ENCODE results near the gene KLK5. TPM values are rescaled to one million over a fixed set of nuclear protein-coding genes. Genes with fewer than 3 reads are reported as not detected.

Gene KLK5
- total RNA-seq, 1 experiment from 2014 or later, result 1.0 TPM

- TF ChIP-seq, protein P1, sequence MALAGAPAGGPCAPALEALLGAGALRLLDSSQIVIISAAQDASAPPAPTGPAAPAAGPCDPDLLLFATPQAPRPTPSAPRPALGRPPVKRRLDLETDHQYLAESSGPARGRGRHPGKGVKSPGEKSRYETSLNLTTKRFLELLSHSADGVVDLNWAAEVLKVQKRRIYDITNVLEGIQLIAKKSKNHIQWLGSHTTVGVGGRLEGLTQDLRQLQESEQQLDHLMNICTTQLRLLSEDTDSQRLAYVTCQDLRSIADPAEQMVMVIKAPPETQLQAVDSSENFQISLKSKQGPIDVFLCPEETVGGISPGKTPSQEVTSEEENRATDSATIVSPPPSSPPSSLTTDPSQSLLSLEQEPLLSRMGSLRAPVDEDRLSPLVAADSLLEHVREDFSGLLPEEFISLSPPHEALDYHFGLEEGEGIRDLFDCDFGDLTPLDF (CRISPR knock-in tag; IDR thresholded peaks at IDR 0.05), result no peak
Measured at GRCh38 chr19:51000981-51001380, 48.1 kb upstream of the KLK5 start (continued).

GRCh38 chr19:51000426-51000825, 47.6 kb upstream of the KLK5 start:
- ChIA-PET CTCF (interaction anchor here (1.0 to 6.0 kb wide), 6 partner anchors 17 to 96 kb away, joined by 3 to 94 read pairs (median 11); no protein-coding TSS in a partner anchor), POLR2A (no interaction called here)
- H3K36me3 Mint-ChIP-seq, result no peaks in the 10 kb centered on the region
- TF ChIP-seq TEAD1 (CRISPR knock-in tag; IDR thresholded peaks at IDR 0.05), result no peak
- TF ChIP-seq, protein P1 (CRISPR knock-in tag; IDR thresholded peaks at IDR 0.05), result no peak
- TF ChIP-seq, protein P2, sequence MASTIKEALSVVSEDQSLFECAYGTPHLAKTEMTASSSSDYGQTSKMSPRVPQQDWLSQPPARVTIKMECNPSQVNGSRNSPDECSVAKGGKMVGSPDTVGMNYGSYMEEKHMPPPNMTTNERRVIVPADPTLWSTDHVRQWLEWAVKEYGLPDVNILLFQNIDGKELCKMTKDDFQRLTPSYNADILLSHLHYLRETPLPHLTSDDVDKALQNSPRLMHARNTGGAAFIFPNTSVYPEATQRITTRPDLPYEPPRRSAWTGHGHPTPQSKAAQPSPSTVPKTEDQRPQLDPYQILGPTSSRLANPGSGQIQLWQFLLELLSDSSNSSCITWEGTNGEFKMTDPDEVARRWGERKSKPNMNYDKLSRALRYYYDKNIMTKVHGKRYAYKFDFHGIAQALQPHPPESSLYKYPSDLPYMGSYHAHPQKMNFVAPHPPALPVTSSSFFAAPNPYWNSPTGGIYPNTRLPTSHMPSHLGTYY (CRISPR knock-in tag; IDR thresholded peaks at IDR 0.05), result no peak
- TF ChIP-seq CDX4 (CRISPR knock-in tag; IDR thresholded peaks at IDR 0.05; ENCODE audit: borderline replicate concordance), result no peak
- no peak for TF ChIP-seq ZBTB43 (CRISPR knock-in tag; IDR thresholded peaks at IDR 0.05)
- TF ChIP-seq ZNF423 (CRISPR knock-in tag; IDR thresholded peaks at IDR 0.05), result no peak
- TF ChIP-seq, protein P3, sequence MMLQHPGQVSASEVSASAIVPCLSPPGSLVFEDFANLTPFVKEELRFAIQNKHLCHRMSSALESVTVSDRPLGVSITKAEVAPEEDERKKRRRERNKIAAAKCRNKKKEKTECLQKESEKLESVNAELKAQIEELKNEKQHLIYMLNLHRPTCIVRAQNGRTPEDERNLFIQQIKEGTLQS (CRISPR knock-in tag; conservative IDR thresholded peaks at IDR 0.05), result no peak
- TF ChIP-seq PREB (CRISPR knock-in tag; IDR thresholded peaks at IDR 0.05; ENCODE audit: borderline replicate concordance), result no peak
- no peak overlapping the region for H3K27ac Mint-ChIP-seq
- H3K27me3 Mint-ChIP-seq (ENCODE audit: low read depth), result peaks cover 49% of the 10 kb centered on the region
- DNase-seq (ENCODE audit: low spot score) (no peak), ATAC-seq (no peak)
- H3K9me3 Mint-ChIP-seq, result no peaks in the 10 kb centered on the region
- peak overlapping the region; percentile 56 for H3K4me3 Mint-ChIP-seq
- H3K4me1 Mint-ChIP-seq, result peaks cover 24% of the 10 kb centered on the region

DNA sequence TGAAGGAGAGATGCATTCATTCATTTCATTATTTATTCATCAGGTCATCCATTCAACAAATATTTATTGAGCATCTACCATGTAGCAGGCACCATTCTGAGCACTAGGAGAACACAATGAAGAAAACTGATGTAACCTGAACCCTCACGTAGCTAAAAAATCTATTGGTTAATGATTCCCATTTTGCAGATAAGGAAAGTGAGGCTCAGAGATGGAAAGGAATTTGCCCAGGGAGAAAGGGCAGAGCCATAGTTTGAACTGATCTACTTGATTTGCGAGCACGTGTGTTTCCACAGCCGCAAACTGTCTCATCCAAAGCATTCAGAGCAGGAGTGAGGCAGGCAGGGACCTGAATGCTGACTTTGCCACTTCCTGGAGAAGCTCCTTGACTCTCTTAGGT, 45.8 kb upstream of the KLK5 start:
- H3K27me3 Mint-ChIP-seq (ENCODE audit: low read depth), result peaks cover 49% of the 10 kb centered on the region
- H3K9me3 Mint-ChIP-seq, result peaks cover 10% of the 10 kb centered on the region
- DNase-seq (ENCODE audit: low spot score) (no peak), ATAC-seq (no peak)
- H3K36me3 Mint-ChIP-seq, result 0 out of 2 replicates have a peak, but pooled peaks cover 3% of the 10 kb centered on the region
- ChIA-PET CTCF (interaction anchor here (2.1 to 6.0 kb wide), 2 partner anchors 19 to 22 kb away, joined by 7 to 94 read pairs; no protein-coding TSS in a partner anchor), POLR2A (no interaction called here)
- H3K4me1 Mint-ChIP-seq, result peaks cover 24% of the 10 kb centered on the region
- H3K27ac Mint-ChIP-seq, result no peak overlapping the region
- H3K4me3 Mint-ChIP-seq, result no peak overlapping the region
- TF ChIP-seq ATF2 (CRISPR knock-in tag; IDR thresholded peaks at IDR 0.05; ENCODE audit: borderline replicate concordance, low read depth), result no peak
- TF ChIP-seq NR1H2 (CRISPR knock-in tag; IDR thresholded peaks at IDR 0.05), result no peak
- TF ChIP-seq, protein P4, sequence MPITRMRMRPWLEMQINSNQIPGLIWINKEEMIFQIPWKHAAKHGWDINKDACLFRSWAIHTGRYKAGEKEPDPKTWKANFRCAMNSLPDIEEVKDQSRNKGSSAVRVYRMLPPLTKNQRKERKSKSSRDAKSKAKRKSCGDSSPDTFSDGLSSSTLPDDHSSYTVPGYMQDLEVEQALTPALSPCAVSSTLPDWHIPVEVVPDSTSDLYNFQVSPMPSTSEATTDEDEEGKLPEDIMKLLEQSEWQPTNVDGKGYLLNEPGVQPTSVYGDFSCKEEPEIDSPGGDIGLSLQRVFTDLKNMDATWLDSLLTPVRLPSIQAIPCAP (CRISPR knock-in tag; IDR thresholded peaks at IDR 0.05), result no peak
- no peak for TF ChIP-seq KAT7 (CRISPR knock-in tag; IDR thresholded peaks at IDR 0.05; ENCODE audit: borderline replicate concordance)
- no peak for TF ChIP-seq SMAD4 (CRISPR knock-in tag; IDR thresholded peaks at IDR 0.05)
- no peak for TF ChIP-seq SOX15 (CRISPR knock-in tag; IDR thresholded peaks at IDR 0.05)
- TF ChIP-seq USF1 (CRISPR knock-in tag; IDR thresholded peaks at IDR 0.05), result no peak
- no peak for TF ChIP-seq ZNF416 (CRISPR knock-in tag; IDR thresholded peaks at IDR 0.05)
- TF ChIP-seq, protein P5, sequence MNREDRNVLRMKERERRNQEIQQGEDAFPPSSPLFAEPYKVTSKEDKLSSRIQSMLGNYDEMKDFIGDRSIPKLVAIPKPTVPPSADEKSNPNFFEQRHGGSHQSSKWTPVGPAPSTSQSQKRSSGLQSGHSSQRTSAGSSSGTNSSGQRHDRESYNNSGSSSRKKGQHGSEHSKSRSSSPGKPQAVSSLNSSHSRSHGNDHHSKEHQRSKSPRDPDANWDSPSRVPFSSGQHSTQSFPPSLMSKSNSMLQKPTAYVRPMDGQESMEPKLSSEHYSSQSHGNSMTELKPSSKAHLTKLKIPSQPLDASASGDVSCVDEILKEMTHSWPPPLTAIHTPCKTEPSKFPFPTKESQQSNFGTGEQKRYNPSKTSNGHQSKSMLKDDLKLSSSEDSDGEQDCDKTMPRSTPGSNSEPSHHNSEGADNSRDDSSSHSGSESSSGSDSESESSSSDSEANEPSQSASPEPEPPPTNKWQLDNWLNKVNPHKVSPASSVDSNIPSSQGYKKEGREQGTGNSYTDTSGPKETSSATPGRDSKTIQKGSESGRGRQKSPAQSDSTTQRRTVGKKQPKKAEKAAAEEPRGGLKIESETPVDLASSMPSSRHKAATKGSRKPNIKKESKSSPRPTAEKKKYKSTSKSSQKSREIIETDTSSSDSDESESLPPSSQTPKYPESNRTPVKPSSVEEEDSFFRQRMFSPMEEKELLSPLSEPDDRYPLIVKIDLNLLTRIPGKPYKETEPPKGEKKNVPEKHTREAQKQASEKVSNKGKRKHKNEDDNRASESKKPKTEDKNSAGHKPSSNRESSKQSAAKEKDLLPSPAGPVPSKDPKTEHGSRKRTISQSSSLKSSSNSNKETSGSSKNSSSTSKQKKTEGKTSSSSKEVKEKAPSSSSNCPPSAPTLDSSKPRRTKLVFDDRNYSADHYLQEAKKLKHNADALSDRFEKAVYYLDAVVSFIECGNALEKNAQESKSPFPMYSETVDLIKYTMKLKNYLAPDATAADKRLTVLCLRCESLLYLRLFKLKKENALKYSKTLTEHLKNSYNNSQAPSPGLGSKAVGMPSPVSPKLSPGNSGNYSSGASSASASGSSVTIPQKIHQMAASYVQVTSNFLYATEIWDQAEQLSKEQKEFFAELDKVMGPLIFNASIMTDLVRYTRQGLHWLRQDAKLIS (CRISPR knock-in tag; IDR thresholded peaks at IDR 0.05; ENCODE audit: borderline replicate concordance), result no peak
- TF ChIP-seq, protein P3 (CRISPR knock-in tag; conservative IDR thresholded peaks at IDR 0.05), result no peak
